ENCODE results near the gene ADGRE2.
A peak's percentile ranks its signal among the peaks of the same experiment; 100 is the strongest.
"Not testable (repeated sequence)": the region's sequence is repeated elsewhere in the genome, so short reads cannot be mapped to it uniquely, and the experiment has no call there.

The ADGRE2 gene

DNA sequence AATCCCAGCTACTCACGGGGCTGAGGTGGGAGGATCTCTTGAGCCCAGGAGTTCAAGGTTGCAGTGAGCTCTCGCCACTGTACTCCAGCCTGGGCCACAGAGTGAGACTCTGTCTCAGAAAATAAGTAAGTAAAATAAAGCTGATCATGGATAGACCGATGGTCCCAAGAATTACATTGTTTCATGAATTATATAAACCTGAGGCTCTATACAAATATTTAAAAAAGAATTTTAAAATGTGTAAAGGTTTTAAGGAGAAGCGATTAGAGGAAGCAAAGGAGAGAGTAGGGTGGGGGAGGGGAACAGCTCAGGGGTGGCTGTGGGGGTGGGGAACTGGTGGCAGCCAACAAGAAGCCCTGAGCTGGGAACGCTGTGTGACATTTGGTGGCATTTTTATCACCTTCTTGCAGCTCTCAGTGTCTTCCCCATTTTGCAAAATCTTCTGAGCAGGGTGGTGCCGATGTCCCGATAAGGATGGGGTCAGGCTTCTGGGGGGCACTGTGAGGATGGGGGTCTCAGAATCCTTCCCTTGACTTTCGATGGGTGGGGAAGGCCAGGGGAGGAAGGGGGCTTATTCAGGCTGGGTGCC, 5.1 kb upstream of the ADGRE2 start:
- H3K4me1 Mint-ChIP-seq = peaks cover 25% of the 10 kb centered on the region
- H3K4me3 Mint-ChIP-seq; H3K27ac Mint-ChIP-seq; H3K9me3 Mint-ChIP-seq; H3K36me3 Mint-ChIP-seq; DNase-seq (ENCODE audit: low spot score in 2 of 2); ATAC-seq: not testable (repeated sequence)

DNA sequence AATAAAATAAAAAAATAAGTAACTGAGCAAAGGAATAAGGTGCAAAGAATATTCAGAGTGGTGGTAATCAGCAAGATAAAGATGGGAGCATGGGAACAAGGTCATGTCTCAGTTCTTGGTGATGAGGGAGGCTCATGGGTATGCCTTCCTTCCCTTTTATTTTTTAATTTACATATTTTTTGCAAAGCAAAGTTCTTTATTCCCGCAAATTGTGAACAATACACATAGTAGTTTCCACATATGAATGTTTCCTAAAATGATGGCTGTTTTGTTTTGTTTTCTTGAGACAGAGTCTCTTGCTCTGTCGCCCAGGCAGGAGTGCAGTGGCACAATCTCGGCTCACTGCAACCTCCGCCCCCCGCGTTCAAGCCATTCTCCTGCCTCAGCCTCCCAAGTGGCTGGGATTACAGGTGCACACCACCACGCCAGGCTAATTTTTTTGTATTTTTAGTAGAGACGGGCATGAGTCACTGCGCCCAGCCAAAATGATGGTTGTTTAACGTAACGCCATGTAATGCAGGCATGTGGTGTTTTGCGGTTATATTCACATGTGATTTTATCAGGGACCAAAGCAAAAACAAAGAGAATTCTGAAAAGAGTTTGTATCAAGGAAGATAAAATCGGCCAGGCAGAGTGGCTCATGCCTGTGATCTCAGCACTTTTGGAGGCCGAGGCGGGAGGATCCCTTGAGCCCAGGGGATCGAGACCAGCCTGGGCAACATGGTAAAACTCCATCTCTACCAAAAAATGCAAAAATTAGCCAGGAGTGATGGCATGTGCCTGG, 4.5 kb upstream of the ADGRE2 start:
- no peaks in the 10 kb centered on the region for H3K36me3 Mint-ChIP-seq
- H3K27ac Mint-ChIP-seq = no peak overlapping the region
- H3K9me3 Mint-ChIP-seq = no peaks in the 10 kb centered on the region
- H3K4me1 Mint-ChIP-seq = peaks cover 25% of the 10 kb centered on the region
- ATAC-seq (no peak), DNase-seq (ENCODE audit: low spot score in 2 of 2) (no peak)
- no peak overlapping the region for H3K4me3 Mint-ChIP-seq

DNA sequence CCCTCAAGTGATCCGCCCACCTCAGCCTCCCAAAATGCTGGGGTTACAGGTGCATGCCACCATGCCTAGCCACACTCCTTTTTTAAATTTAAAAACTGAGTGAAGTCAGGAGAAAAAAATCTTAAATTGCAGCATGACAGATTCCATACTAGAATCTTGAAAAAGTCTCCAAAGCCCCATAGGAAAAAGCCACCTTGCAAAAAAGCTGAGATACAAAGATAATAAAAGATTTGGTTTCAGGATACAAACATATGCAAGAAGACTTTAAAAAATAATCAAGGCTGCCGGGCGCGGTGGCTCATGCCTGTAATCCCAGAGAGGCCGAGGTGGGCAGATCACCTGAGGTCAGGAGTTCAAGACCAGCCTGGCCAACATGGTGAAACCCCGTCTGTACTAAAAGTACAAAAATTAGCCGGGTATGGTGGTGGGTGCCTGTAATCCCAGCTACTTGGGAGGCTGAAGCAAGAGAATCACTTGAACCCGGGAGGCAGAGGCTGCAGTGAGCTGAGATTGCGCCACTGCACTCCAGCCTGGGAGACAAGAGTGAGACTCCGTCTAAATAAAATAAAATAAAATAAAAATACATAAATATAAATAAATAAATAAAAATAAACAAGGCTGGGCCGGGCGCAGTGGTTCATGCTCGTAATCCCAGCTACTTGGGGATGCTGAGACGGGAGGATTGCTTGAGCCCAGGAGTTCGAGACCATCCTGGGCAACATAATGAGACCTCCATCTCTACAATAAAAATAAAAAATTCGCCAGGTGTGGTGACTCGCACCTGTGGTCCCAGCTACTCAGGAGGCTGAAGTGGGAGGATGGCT, 3.6 kb upstream of the ADGRE2 start:
- H3K27ac Mint-ChIP-seq; ATAC-seq; H3K36me3 Mint-ChIP-seq; H3K9me3 Mint-ChIP-seq; H3K4me3 Mint-ChIP-seq; DNase-seq (ENCODE audit: low spot score in 2 of 2): not testable (repeated sequence)
- peaks cover 21% of the 10 kb centered on the region for H3K4me1 Mint-ChIP-seq

GRCh38 chr19:14780622-14781225, 2.4 kb upstream of the ADGRE2 start:
- not testable (repeated sequence) for DNase-seq (ENCODE audit: low spot score in 2 of 2)

DNA sequence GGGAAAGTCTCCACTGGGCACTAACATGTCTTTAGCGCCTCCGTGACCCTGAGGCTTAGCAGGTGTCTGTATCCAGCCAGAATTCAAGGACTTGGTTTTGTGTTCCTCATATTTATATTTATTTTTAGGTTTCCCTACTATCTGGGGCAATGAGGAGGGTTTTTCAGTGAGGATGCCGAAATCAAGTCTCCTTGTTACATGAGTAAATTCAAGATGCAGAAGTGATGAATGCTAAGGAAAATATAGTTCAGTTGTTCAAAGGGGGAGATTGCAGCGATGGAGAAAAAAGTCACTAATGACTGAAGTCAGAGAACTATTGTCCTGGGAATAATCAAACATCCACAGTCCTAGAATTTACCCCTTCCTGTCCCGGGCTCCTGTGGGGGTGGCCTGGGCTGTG, 791 bp upstream of the ADGRE2 start:
- no peak for ATAC-seq

More at GRCh38 chr19:14780622-14781225, 2.4 kb upstream of the ADGRE2 start:
- not testable (repeated sequence) for H3K9me3 Mint-ChIP-seq, ATAC-seq, H3K4me3 Mint-ChIP-seq, H3K36me3 Mint-ChIP-seq, H3K27ac Mint-ChIP-seq
- H3K4me1 Mint-ChIP-seq = peaks cover 20% of the 10 kb centered on the region

GRCh38 chr19:14777645-14778044, 715 bp downstream of the ADGRE2 start:
- DNase-seq (ENCODE audit: low spot score in 2 of 2); H3K27ac Mint-ChIP-seq; H3K4me1 Mint-ChIP-seq; ATAC-seq; H3K9me3 Mint-ChIP-seq; H3K36me3 Mint-ChIP-seq; H3K4me3 Mint-ChIP-seq: not testable (repeated sequence)

More for the DNA sequence above, 791 bp upstream of the ADGRE2 start:
- no peak for DNase-seq (ENCODE audit: low spot score in 2 of 2)
- no peaks in the 10 kb centered on the region for H3K36me3 Mint-ChIP-seq
- H3K9me3 Mint-ChIP-seq = no peaks in the 10 kb centered on the region
- H3K27ac Mint-ChIP-seq = no peak overlapping the region
- H3K4me1 Mint-ChIP-seq = peaks cover 7% of the 10 kb centered on the region
- no peak overlapping the region for H3K4me3 Mint-ChIP-seq

DNA sequence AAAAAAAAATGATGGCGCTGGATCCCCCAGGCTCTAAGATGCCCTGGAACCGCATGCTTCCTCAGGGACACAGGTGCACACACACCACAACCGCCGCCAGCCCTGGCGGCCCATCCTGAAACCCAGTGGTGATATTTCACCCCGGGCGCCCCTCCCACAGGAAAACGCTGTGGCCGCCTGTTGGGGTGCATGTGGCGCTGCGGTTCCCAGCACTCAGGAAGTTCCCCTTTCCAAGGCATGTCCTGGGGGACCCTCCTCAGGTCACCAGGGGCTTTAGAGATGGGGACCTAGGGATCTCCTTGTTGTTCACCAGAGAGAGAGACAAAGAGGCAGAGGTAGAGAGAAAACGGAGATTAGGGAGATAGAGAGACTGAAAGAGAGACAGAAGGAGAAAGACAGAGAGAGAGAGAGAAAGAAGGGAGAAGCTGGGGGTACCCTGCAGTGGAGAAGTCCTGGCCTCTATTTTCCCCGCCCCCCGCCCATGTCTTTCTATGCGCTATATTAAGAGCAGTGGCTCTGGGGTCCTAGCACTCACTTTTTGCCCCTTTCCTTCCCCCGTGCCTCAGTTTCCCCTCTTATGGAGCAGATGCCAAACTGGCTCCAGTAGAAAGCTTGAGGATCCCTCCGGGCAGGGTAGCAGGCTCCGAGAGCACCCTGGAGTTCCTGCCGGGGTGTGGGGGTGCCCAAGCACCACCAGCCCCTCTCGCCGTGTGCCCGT, 2.3 kb downstream of the ADGRE2 start:
- ATAC-seq = peak; percentile 46
- H3K4me1 Mint-ChIP-seq = peaks cover 7% of the 10 kb centered on the region
- H3K4me3 Mint-ChIP-seq = peak overlapping the region; percentile 69
- no peak for DNase-seq (ENCODE audit: low spot score in 2 of 2)
- peak overlapping the region; percentile 13 for H3K27ac Mint-ChIP-seq
- no peaks in the 10 kb centered on the region for H3K9me3 Mint-ChIP-seq
- H3K36me3 Mint-ChIP-seq = peaks cover 11% of the 10 kb centered on the region

GRCh38 chr19:14775326-14775725, 3.0 kb downstream of the ADGRE2 start:
- Mint-ChIP-seq H3K36me3 (peaks cover 15% of the 10 kb centered on the region), H3K4me3 (peak overlapping the region; percentile 69)
- ATAC-seq; DNase-seq (ENCODE audit: low spot score in 2 of 2); H3K27ac Mint-ChIP-seq; H3K9me3 Mint-ChIP-seq; H3K4me1 Mint-ChIP-seq: not testable (repeated sequence)

GRCh38 chr19:14774373-14774772, 4.0 kb downstream of the ADGRE2 start:
- H3K36me3 Mint-ChIP-seq = peaks cover 19% of the 10 kb centered on the region
- no peak overlapping the region for H3K27ac Mint-ChIP-seq
- ATAC-seq (no peak), DNase-seq (ENCODE audit: low spot score in 2 of 2) (no peak)
- no peak overlapping the region for H3K4me3 Mint-ChIP-seq
- peaks cover 7% of the 10 kb centered on the region for H3K4me1 Mint-ChIP-seq
- H3K9me3 Mint-ChIP-seq = no peaks in the 10 kb centered on the region

DNA sequence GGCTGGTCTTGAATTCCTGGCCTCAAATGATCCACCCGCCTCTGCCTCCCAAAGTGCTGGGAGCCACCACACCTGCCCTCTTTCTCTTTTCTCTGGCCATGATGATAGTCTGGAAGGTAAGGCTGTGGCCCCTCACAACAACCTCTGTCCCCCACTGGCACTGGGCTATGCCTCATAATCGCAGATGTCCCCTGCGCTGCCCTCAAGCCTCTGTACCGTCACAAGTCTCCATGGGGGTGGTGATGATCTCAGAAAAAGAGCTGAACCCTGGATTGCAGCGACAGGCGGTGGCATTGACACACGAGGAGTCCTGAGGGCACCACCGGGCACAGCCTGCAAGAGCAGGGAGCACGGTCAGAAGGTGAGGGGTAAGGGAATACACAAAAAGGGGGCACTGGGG, 4.6 kb downstream of the ADGRE2 start:
- not testable (repeated sequence) for H3K4me1 Mint-ChIP-seq; H3K27ac Mint-ChIP-seq; H3K4me3 Mint-ChIP-seq; DNase-seq (ENCODE audit: low spot score in 2 of 2); ATAC-seq; H3K9me3 Mint-ChIP-seq
- H3K36me3 Mint-ChIP-seq = peaks cover 21% of the 10 kb centered on the region

DNA sequence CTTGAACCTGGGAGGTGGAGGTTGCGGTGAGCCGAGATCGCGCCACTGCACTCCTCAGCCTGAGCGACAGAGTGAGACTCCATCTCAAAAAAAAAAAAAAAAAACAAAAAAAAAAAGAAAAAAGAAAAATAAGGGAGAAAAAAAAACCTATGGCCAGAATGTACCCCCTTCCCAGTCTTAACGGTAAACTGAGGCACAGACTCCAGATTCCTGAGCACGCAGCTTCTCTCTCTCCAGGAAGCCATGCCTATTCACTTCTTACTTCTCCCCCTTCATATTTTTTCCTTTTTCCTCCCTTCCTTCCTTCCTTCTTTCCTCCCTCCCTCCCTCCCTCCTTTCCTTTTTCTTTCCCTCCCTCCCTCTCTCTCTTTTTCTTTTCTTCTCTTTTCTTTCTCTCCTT, 5.4 kb downstream of the ADGRE2 start:
- ATAC-seq (no peak), DNase-seq (ENCODE audit: low spot score in 2 of 2) (no peak)
- no peak overlapping the region for H3K27ac Mint-ChIP-seq
- no peak overlapping the region for H3K4me3 Mint-ChIP-seq
- no peaks in the 10 kb centered on the region for H3K9me3 Mint-ChIP-seq
- peaks cover 7% of the 10 kb centered on the region for H3K4me1 Mint-ChIP-seq
- H3K36me3 Mint-ChIP-seq = peaks cover 21% of the 10 kb centered on the region

- Mint-ChIP-seq H3K4me3 (no peak overlapping the region), H3K9me3 (no peaks in the 10 kb centered on the region), H3K27ac (no peak overlapping the region), H3K4me1 (peaks cover 7% of the 10 kb centered on the region), H3K36me3 (peaks cover 21% of the 10 kb centered on the region)
- DNase-seq (ENCODE audit: low spot score in 2 of 2) (no peak), ATAC-seq (no peak)
Observed at GRCh38 chr19:14772467-14772866, 5.9 kb downstream of the ADGRE2 start.

DNA sequence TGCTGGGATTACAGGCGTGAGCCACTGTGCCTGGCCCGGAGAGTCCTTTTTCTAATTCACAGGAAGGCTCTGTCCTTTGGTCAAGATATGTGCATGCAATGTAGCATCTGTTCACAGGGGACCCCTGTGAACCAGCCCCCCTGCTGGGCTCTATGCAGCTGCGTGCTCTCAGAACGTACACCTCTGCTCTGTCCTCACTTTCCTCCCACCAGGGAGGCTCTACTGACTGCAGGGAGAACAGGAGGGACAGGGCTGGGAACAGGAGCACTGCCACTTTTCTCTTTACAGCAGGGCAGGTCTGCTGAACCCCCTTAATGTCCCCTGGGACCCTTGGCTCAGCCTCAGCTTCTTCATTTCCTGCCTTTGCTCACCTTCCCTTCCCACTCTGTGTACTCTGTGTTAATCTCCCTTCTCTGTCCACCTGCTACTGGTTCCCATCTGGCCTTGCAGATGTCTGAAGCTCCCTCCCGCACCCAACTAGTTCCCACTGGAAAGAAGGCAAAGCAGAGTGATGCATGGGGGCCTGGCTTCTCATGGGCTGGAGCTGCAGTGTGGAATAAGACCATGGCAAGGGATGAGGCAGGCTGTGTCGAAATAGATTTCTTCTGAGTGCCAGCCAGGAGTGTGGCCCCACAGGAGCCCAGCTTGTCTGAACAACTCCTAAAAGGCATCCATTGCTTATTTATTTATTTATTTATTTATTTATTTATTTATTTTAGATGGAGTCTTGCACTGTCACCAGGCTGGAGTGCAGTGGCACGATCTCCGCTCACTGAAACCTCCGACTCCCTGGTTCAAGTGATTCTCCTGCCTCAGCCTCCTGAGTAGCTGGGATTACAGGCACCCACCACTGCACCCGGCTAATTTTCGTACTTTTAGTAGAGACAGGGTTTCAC, 7.2 kb downstream of the ADGRE2 start:
- H3K4me1 Mint-ChIP-seq = peaks cover 5% of the 10 kb centered on the region
- H3K36me3 Mint-ChIP-seq = peaks cover 21% of the 10 kb centered on the region
- no peaks in the 10 kb centered on the region for H3K9me3 Mint-ChIP-seq
- H3K27ac Mint-ChIP-seq = no peak overlapping the region
- ATAC-seq = no peak
- DNase-seq (ENCODE audit: low spot score in 2 of 2) = no peak
- no peak overlapping the region for H3K4me3 Mint-ChIP-seq

- ATAC-seq (no peak), DNase-seq (ENCODE audit: low spot score in 2 of 2) (no peak)
- Mint-ChIP-seq H3K9me3 (no peaks in the 10 kb centered on the region), H3K36me3 (peaks cover 31% of the 10 kb centered on the region), H3K4me1 (peaks cover 4% of the 10 kb centered on the region), H3K4me3 (no peak overlapping the region), H3K27ac (no peak overlapping the region)
Observed at GRCh38 chr19:14770136-14770535, 8.2 kb downstream of the ADGRE2 start.
